Measurements from ENCODE around the gene MUC22.

GRCh38 chr6:31004794-31005193 lies 5.5 kb upstream of the MUC22 start:
- TF ChIP-seq CTCF (IDR thresholded peaks at IDR 0.05) (no peak), POLR2A (IDR thresholded peaks at IDR 0.05; ENCODE audit: low read depth) (no peak), POLR2AphosphoS5 (IDR thresholded peaks at IDR 0.05) (no peak)

Measured in esophagus muscularis mucosa (tissue), 3 donors.